Measurements from ENCODE around the gene KLRF1. TPM values are rescaled to one million over a fixed set of nuclear protein-coding genes. Genes with fewer than 3 reads are reported as not detected.

Gene KLRF1, protein sequence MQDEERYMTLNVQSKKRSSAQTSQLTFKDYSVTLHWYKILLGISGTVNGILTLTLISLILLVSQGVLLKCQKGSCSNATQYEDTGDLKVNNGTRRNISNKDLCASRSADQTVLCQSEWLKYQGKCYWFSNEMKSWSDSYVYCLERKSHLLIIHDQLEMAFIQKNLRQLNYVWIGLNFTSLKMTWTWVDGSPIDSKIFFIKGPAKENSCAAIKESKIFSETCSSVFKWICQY
- not detected for total RNA-seq

DNA sequence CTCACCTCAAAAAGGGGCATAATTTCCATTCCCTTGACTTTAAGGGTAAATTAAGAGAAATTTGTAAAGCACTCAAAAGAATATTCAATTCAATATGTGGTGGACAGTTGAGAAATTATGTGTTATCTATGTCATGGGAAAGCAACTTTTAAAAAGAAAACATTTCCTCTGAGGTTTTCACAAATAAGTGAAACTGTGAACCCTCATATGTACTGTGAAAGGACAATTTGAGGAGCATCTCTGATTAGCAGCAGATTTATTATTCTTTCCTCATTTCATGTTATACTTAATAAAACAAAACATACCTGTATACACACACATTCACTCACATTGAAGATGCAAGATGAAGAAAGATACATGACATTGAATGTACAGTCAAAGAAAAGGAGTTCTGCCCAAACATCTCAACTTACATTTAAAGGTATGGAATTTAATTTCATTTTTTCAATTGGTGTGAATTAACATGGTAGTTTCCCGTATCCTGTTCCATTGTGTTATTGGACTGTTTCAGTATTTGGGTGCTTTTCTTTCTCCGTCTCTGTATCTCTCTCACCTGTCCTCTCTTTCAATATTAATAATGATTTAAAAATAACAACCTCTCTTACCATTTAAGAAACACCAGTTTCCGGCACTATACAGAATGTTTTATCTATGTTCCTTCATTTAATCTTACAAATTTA, at the start of gene KLRF1:
KLRF1 (plus strand) TSS at position 273 of the 680 bp plus-strand sequence; CDS start at position 337, 64 bp downstream.
- no peak for TF ChIP-seq CTCF (IDR thresholded peaks at IDR 0.05)
- TF ChIP-seq POLR2A (IDR thresholded peaks at IDR 0.05): no peak
- DNase-seq: no peak
- Histone ChIP-seq H3K4me1 (no peaks in the 10 kb centered on the region), H3K4me3 (no peak within 1 kb of the TSS), H3K27ac (no peak within 1 kb of the TSS), H3K36me3 (replicated peaks in 1 of 2; ENCODE audit: insufficient read depth in 1 of 2, low read depth in 2 of 2) (no peaks in the 10 kb centered on the region), H3K9me3 (no peaks in the 10 kb centered on the region), H3K27me3 (no peaks in the 10 kb centered on the region)
- intact Hi-C loops (cut with DNase I): no loop called here
- no peak for ATAC-seq
- WGBS, 2 donors: 72 to 82% methylated on average over 3 of the region's 3 CpGs

DNA sequence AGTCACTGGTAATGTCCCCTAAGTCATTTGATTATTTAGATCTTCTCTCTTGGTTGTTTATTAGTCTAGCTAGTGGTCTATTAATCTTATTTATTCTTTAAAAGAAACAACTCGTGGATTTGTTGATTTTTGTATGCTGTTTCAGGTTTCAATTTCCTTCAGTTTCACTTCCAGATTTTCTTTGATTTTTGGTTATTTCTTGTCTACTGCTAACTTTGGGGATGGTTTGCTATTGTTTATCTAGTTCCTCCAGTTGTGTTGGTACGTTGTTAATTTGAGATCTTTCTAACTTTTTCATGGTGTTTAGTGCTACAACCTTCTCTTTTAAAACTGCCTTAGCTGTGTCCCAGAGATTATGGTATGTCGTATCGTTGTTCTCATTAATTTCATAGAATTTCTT, 48.1 kb upstream of the KLRF1 start:
- WGBS, 2 donors: 65 to 67% methylated on average over 4 of the region's 4 CpGs
- intact Hi-C loops (cut with DNase I): no loop called here
- no peak overlapping the region for H3K27ac ChIP-seq
- H3K4me1 ChIP-seq: no peaks in the 10 kb centered on the region
- DNase-seq: no peak
- H3K4me3 ChIP-seq: no peak overlapping the region
- no peaks in the 10 kb centered on the region for H3K36me3 ChIP-seq (replicated peaks in 1 of 2; ENCODE audit: insufficient read depth in 1 of 2, low read depth in 2 of 2)
- TF ChIP-seq POLR2A (IDR thresholded peaks at IDR 0.05): no peak
- no peak for TF ChIP-seq CTCF (IDR thresholded peaks at IDR 0.05)
- no peaks in the 10 kb centered on the region for H3K9me3 ChIP-seq
- no peak for ATAC-seq
- H3K27me3 ChIP-seq: no peaks in the 10 kb centered on the region

DNA sequence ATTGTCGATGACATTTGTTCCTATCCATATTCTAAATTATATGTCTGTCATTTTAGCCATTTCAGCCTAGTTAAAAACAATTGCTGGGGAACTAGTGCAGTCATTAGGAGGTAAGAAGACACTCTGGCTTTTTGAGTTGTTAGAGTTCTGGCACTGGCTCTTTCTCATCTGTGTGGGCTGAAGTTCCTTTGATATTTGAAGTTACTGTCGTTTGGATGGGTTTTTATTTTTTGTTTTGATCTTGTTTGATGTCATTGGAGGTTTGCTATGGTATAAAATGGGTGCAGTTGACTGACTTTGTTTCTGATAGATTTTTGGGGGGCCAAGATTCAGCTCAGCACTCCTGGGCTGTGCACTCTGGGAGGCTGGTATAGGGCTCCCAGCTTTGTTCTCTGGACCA, 45.9 kb upstream of the KLRF1 start:
- ATAC-seq: no peak
- Histone ChIP-seq H3K9me3 (no peaks in the 10 kb centered on the region), H3K36me3 (replicated peaks in 1 of 2; ENCODE audit: insufficient read depth in 1 of 2, low read depth in 2 of 2) (no peaks in the 10 kb centered on the region), H3K27ac (no peak overlapping the region), H3K4me1 (no peaks in the 10 kb centered on the region), H3K4me3 (no peak overlapping the region), H3K27me3 (no peaks in the 10 kb centered on the region)
- TF ChIP-seq CTCF (IDR thresholded peaks at IDR 0.05) (no peak), POLR2A (IDR thresholded peaks at IDR 0.05) (no peak)
- no peak for DNase-seq
- WGBS, 2 donors: 76 to 82% methylated on average over 2 of the region's 2 CpGs
- intact Hi-C loops (cut with DNase I): no loop called here

DNA sequence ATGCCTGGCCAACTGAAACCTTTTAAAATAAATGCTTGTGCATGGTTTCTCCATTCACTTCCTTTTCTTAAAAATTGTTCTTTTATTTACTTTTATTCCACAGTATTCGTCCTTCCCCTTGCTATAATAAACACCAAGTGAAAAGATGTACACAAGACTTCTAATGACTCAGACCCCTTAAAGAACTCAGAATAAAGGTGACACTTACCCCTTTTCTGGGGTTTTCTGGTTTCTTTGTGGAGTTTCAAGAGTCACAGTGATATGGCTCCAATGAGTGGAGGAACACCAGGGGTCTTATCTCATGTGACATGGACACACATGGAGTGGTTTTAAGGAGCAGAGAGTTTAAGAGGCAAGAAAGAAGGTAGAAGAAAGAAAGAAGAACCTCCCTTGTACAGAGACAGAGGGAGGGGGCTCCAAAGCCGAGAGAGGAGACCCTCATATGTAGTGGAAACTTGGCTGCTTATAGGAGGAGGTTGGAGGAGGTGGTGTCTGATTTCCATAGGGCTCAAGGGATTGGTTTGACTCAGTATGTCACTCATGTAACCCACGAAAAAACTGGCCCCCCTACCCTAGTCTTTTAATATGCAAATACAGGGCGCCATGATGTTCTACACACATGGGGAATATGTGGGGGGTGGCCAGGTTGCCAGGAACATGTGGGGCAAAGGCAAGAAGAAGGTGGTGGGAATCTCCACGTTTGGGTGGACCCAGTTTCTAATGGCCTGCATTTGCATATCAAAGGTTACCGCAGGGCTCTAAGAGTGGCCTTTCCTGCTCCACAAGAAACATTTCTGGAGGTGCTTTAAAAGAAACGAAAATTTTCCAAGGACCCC, 44.5 kb upstream of the KLRF1 start:
- no peaks in the 10 kb centered on the region for H3K27me3 ChIP-seq
- H3K36me3 ChIP-seq (replicated peaks in 1 of 2; ENCODE audit: insufficient read depth in 1 of 2, low read depth in 2 of 2): no peaks in the 10 kb centered on the region
- H3K4me3 ChIP-seq: no peak overlapping the region
- H3K9me3 ChIP-seq: no peaks in the 10 kb centered on the region
- WGBS, 2 donors: 61 to 68% methylated on average over 7 of the region's 7 CpGs
- no peak overlapping the region for H3K27ac ChIP-seq
- TF ChIP-seq POLR2A (IDR thresholded peaks at IDR 0.05) (no peak), CTCF (IDR thresholded peaks at IDR 0.05) (no peak)
- DNase-seq (no peak), ATAC-seq (no peak)
- intact Hi-C loops (cut with DNase I): no loop called here
- no peaks in the 10 kb centered on the region for H3K4me1 ChIP-seq
